AG10803 (cell line): ENCODE data around the gene CDH4.

Experiments used
- DNase-seq: peaks from one replicate; pipeline ENCODE4 v3.0.0; 2010; ENCODE audit warnings: low read depth
- H3K4me3 ChIP-seq: 2 replicates; pipeline ENCODE4 v1.5.1; 2011; ENCODE audit warnings: mild to moderate bottlenecking, low read length, control low read depth
- CTCF ChIP-seq: conservative IDR thresholded peaks from 2 replicates; pipeline ENCODE4 v1.5.1; 2011; ENCODE audit warnings: mild to moderate bottlenecking, low read length, control low read depth, inconsistent platforms

CDH4 gene

GRCh38 chr20:61251529-61252393 is at the start of gene CDH4:
TSS of gene CDH4 (plus strand) at chr20:61252261.
- peak within 1 kb of the TSS; percentile 61 for H3K4me3 ChIP-seq
- no peak for DNase-seq
- no peak for TF ChIP-seq CTCF

- no peak overlapping the region for H3K4me3 ChIP-seq
- no peak for DNase-seq
- TF ChIP-seq CTCF, result no peak
These were observed 48.7 kb upstream of the CDH4 start for GRCh38 chr20:61203320-61203719.

- TF ChIP-seq CTCF, result no peak
These were observed 47.9 kb upstream of the CDH4 start for GRCh38 chr20:61204206-61204605.

GRCh38 chr20:61205769-61206168 is 46.3 kb upstream of the CDH4 start:
- TF ChIP-seq CTCF, result no peak
- H3K4me3 ChIP-seq, result no peak overlapping the region
- DNase-seq, result no peak

More at GRCh38 chr20:61204206-61204605, 47.9 kb upstream of the CDH4 start:
- H3K4me3 ChIP-seq, result no peak overlapping the region
- DNase-seq, result no peak

- no peak overlapping the region for H3K4me3 ChIP-seq
- DNase-seq, result no peak
- no peak for TF ChIP-seq CTCF
These were observed 41.2 kb upstream of the CDH4 start for GRCh38 chr20:61210862-61211261.

- DNase-seq, result no peak
- TF ChIP-seq CTCF, result no peak
- H3K4me3 ChIP-seq, result no peak overlapping the region
These were observed 34.2 kb upstream of the CDH4 start for GRCh38 chr20:61217848-61218247.

GRCh38 chr20:61219021-61219431 is 33.0 kb upstream of the CDH4 start:
- TF ChIP-seq CTCF, result no peak
- DNase-seq, result peak; percentile 88
- no peak overlapping the region for H3K4me3 ChIP-seq
